Activated T-cell treated with anti-CD3 and anti-CD28 coated beads for 24 hours (primary cell): ENCODE measurements around the gene GABRB3.

Source experiments
- DNase-seq: peaks from one replicate; pipeline ENCODE4 v3.0.0-alpha.2; 2020; ENCODE audit warnings: low read depth

The GABRB3 gene

DNA sequence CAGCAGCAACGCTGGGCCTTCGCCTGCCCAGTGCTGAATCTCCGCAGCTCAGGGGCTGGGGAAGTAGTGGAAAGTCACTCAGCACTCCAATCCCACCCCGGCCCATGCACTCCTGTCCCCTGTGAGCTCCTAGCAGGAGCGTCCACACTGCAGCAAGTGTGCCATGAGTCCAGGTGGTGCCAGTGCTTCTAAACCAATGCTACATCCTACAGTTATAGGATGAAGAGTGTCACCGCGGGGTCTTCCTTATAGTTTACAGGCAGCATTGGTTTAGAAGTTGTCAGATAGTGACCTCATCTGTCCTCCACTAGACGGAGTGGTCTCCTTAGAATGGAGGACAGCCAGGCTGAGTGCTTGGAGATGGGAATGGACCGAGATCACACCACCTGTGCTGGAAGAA is 221.4 kb downstream of the GABRB3 start:
- no peak for DNase-seq

DNA sequence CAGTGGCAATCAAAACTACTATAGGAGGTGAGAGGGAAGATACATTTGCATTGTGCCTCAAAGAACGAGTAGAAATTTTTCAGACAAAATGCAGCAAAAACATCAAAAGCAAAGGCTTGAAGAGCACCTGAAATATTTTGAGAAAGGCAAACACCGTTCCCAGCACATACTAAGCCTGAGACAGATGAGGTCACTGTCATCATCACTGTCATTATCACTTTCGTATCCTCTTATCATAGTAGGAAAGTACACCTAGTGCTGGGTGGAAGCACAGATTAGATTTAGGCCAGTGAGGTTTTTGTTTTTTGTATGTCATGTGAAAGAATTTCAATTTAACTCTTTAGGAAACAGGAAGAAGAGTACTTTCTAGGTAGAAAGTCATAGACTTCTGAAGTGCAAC is 222.0 kb downstream of the GABRB3 start:
- DNase-seq = no peak

DNA sequence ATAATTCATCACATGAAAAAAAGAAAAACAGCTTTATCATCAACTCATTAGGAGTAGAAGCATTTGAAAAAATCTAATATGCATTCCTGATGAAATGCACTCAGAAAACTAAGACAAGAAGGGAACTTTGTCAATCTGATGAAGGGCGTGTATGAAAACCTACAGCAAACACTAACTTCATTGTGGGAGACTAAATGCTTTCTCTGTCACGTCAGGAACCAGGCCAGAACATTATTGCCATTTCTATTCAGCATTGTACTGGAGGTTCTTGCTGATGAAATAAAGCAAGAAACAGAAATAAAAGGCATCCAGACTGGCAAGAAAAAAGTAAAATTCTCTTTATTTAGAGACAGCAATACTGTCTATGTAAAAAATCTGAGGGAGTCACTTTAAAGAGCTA is 235.2 kb downstream of the GABRB3 start:
- DNase-seq = no peak

DNA sequence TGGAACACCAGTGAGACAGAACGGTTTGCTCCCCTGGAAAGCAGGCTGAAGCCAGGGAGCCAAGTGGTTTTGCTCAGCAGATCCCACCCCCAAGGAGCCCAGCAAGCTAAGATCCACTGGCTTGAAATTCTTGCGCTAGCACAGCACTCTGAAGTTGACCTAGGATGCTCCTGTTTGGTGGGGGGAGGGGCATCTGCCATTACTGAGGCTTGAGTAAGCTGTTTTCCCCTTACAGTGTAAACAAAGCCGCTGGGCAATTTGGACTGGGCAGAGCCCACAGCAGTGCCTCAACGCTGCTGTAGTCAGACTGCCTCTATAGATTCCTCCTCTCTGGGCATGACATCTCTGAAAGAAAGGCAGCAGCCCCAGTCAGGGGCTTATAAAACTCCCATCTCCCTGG is 241.4 kb downstream of the GABRB3 start:
- no peak for DNase-seq

DNA sequence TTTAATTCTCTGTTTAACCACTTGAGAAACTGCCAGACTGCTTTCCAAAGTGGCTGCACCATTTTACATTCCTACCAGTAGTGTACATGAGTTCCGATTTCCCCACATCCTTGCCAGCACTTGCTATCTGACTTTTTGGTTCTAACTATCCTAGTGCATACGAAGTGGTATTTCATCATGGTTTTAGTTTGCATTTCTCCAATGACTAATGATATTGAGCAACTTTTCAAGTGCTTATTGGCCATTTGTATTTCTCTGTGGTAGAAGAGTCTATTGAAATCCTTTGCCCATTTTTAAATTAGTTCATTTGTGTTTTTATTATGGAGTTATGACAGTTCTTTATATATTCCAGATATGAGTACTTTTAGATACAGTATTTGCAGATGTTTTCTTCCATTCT is 247.8 kb downstream of the GABRB3 start:
- no peak for DNase-seq

DNA sequence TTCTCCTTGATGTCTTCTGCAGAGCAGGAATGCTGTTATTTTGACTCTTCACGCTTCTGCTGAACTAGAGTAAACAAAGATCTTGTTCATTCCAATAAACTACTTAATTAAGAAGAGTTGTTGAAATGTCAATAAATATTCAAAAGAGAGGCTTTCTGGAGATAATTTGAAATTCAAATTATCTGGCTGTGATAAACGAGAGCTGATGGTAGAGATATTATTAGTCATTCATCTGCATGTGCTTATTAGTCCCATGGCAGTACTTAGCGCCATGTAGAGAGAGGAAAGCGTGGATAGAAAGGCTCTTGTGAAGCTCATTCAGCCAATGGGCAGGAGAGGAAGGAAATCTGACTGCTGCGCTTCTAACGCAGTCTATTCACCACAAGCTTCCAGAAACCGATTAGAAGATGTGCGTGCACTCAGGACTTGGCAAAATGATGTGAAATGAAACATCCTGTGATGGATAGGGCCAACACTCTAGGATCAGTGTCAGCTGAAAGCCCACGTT is 251.1 kb downstream of the GABRB3 start:
- DNase-seq = no peak

DNA sequence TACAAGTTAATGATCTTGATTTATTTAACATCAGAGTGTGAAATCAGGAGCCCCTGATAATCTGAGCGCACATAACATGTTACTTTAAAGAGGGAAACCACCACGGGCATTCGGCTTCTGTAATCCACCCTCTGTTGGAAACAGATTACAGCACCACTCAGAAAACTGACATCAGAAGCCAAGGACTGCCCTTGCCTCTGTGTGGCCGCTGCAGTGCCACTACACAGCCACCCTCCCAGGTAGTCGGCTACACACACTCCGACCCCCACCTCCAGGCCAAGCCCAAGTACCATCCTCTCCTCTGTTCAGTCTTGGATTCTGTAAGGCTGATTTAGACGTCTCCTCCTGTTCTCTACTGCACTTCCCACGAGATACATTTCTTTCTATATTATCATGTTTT is 251.7 kb downstream of the GABRB3 start:
- DNase-seq = no peak

DNA sequence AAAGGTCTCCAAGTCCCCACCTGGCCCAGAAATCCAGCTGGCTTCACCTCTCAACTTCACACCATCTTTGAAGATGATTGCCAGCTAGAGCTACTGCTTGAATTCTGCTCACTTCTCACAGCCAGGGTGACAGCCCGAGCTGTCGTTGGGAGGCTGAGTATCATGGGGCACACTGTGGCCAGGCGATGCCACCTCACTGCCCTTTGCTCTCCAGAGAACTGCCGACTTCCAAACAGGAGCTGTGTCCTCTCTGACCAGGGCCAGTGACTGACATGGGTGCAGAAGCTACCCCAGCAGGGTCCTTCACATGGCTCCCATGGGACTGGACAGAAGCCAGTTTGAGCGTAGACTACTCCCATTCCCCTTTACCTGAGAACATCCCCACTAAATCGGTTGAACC is 254.0 kb downstream of the GABRB3 start:
- no peak for DNase-seq

DNA sequence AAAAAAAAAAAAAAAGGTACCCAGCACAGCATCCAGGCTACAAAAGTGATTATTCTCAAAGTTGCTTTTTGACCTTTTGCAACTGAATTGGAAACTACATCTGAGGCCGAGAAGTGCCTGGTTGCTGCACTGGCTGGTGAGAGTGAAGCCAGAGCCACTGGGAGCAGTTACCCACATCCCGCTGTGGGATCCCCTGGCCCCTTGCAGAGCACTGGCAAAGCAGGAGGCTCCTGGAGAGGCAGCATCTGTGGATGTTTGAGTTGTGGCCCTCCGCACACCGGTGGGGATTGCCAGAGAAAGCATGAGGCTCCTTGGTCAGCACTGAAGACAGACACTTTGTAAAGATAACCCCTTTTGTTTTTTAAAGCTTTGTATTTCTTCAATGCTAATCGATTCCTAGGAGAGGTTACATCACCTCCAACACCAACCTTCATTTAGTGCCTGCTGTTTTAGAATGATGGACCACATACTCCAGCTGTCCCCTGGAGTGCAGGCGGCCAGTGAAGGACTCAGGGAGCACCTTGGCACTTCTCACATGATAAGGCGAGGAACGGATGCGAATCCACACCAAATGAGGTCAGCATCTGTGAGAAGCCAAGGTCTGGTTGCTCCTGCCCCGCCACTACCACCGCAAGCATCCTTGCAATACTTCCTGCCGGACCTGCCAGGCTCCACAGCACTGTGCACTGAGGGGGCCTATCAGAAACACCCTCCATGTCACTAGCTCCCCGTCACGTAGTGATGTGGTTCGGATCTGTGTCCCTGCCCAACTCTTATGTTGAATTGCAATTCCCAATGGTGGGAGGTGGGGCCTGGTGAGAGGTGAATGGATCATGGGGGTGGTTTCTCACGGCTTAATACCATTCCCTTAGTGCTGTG is 256.5 kb downstream of the GABRB3 start:
- DNase-seq = no peak

DNA sequence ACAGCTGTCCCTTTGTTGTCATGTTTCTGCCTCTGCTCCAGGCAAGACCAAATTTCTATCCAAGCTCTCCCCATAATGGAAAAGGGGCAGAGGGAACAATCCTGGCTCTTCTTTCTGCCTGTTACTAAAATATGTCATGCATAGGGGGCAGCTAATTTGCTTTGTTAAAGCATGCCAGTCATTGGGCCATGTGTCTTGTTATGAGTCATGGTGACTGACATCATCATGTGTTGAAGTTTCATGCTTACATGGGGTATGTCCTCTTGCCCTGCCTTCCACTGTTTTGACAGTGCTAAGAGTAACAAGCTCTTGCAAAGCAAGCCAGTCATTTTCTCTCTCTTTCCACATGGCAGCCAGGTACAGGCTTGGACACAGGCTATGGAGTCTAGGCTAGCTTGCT is 268.9 kb downstream of the GABRB3 start:
- DNase-seq = no peak
